CD4-positive, alpha-beta T cell (primary cell): Measurements from ENCODE around the gene COA1. TPM values are rescaled to one million over a fixed set of nuclear protein-coding genes. Genes with fewer than 3 reads are reported as not detected.
A peak's percentile ranks its signal among the peaks of the same experiment; 100 is the strongest.
"Not testable (repeated sequence)": the region's sequence is repeated elsewhere in the genome, so short reads cannot be mapped to it uniquely, and the experiment has no call there.

ENCODE experiments used
- ATAC-seq: fragments of 200-7000 bp; cut with Tn5 transposase; one replicate; pipeline ENCODE4 v1.10.0; 2022; ENCODE audit warnings: mild to moderate bottlenecking; ENCODE audit not compliant: poor library complexity
- CTCF ChIA-PET: fragments of 350-600 bp; sonication (Branson Sonifier 250); formaldehyde crosslinking; loops from one replicate; lab custom pipeline; 2021; ENCODE audit warnings: antibody characterized with exemption, inconsistent platforms; lab: Charles Lee
- POLR2A ChIA-PET: fragments of 350-600 bp; sonication (Branson Sonifier 250); formaldehyde crosslinking; loops from one replicate; lab custom pipeline; 2021; ENCODE audit warnings: antibody characterized with exemption, inconsistent platforms; lab: Charles Lee
- DNase-seq, 14 experiments: peaks; one replicate each; pipeline ENCODE4 v3.0.0-alpha.2; 2013 to 2020; ENCODE audit warnings: mixed read lengths in 2 of 14
- H3K27ac ChIP-seq, 2 donors: one replicate each; pipeline versions ENCODE4 v1.5.1 to v1.7.0; 2013; ENCODE audit warnings: low read length in 2 of 2, low read depth in 1 of 2, mild to moderate bottlenecking in 1 of 2
- H3K27me3 ChIP-seq, 2 experiments: 1 replicate in 1 of 2; 2 replicates in 1 of 2; pipeline versions ENCODE4 v1.6.1 to v1.7.0; 2013; ENCODE audit warnings: low read length in 2 of 2, control low read depth in 1 of 2, mild to moderate bottlenecking in 1 of 2, moderate library complexity in 1 of 2; ENCODE audit not compliant: insufficient read depth in 2 of 2, control insufficient read depth in 1 of 2
- H3K36me3 ChIP-seq: one replicate; pipeline ENCODE4 v1.6.1; 2013; ENCODE audit warnings: low read length, control low read depth; ENCODE audit not compliant: insufficient read depth
- H3K4me1 ChIP-seq: one replicate; pipeline ENCODE4 v1.6.1; 2013; ENCODE audit warnings: low read length, control low read depth; ENCODE audit not compliant: insufficient read depth
- H3K4me3 ChIP-seq: one replicate; pipeline ENCODE4 v1.5.1; 2013; ENCODE audit warnings: mild to moderate bottlenecking, low read length, moderate library complexity
- H3K9me3 ChIP-seq, 2 experiments: 1 replicate in 1 of 2; 2 replicates in 1 of 2; pipeline versions ENCODE4 v1.6.1 to v1.7.0; 2013; ENCODE audit warnings: low read length in 2 of 2, mild to moderate bottlenecking in 2 of 2, control low read depth in 1 of 2, moderate library complexity in 1 of 2; ENCODE audit not compliant: control insufficient read depth in 1 of 2, insufficient read depth in 1 of 2
- H3K27ac Mint-ChIP-seq: one replicate; pipeline ENCODE4 v1.8.0; 2020; ENCODE audit warnings: mixed read lengths
- H3K27me3 Mint-ChIP-seq: one replicate; pipeline ENCODE4 v1.8.0; 2021; ENCODE audit warnings: mixed read lengths
- H3K36me3 Mint-ChIP-seq: one replicate; pipeline ENCODE4 v1.8.0; 2021; ENCODE audit warnings: low read depth, mixed read lengths
- H3K4me1 Mint-ChIP-seq: one replicate; pipeline ENCODE4 v1.8.0; 2021; ENCODE audit warnings: low read depth, mixed read lengths
- H3K4me3 Mint-ChIP-seq: one replicate; pipeline ENCODE4 v1.8.0; 2020; ENCODE audit warnings: mild to moderate bottlenecking, mixed read lengths
- H3K9me3 Mint-ChIP-seq: one replicate; pipeline ENCODE4 v1.8.0; 2020; ENCODE audit warnings: mixed read lengths
- intact Hi-C, 2 experiments: fragments of 100-400 bp; cut with DNase I in 1 of 2; cut with micrococcal nuclease in 1 of 2; formaldehyde crosslinking; loops; one replicate each; pipeline versions ENCODE4 v1.15.1 to v1.9.0; 2023 to 2025; cut with DNase I, micrococcal nuclease
- total RNA-seq, 174 experiments: library from RNA in 2 of 174; stranded (reverse) in 2 of 174; gene quantifications; one replicate each; pipeline ENCODE4 v1.2.3 and lab custom pipeline; 2021 to 2026
- TF ChIP-seq, protein P1 (sequence below): fragments of 200-600 bp; IDR thresholded peaks from one replicate; pipeline ENCODE4 v1.8.0; 2022; ENCODE audit warnings: antibody characterized with exemption, mild to moderate bottlenecking

COA1 gene
- total RNA-seq, 2 experiments from 2014 or later: 78.9 to 80.7 TPM

DNA sequence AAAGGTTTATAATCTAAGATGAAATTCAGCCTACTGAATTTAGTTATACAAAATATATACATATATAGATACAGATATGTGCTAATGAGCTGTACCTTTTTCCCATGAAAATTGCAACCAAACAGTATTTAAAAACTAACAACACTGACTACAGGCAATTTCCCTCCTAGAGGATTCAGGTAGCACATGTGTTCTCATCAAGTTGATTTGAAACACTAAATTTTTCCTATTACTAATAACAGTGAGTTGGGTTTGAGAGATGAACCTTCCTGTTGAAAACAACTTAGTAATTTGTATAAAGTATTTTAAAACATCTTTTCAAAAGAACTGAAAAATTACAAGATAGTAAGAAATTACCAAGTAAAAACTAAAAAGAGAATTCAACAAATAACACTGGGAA, 51.5 kb downstream of the COA1 start:
- ChIA-PET POLR2A (interaction anchor here (1.0 kb wide), 1 partner anchor 28 kb away, joined by 3 read pairs; no protein-coding TSS in a partner anchor), CTCF (interaction anchor here (2.2 kb wide), 1 partner anchor 95 kb away, joined by 10 read pairs; the partner anchor contains the start of gene STK17A)
- Mint-ChIP-seq H3K36me3 (peaks cover 11% of the 10 kb centered on the region), H3K4me3 (peak overlapping the region; percentile 73), H3K27ac (peak overlapping the region; percentile 89), H3K9me3 (peaks cover 6% of the 10 kb centered on the region), H3K4me1 (peaks cover 91% of the 10 kb centered on the region), H3K27me3 (no peaks in the 10 kb centered on the region)
- DNase-seq (no peak), ATAC-seq (no peak)
- TF ChIP-seq, protein P1, sequence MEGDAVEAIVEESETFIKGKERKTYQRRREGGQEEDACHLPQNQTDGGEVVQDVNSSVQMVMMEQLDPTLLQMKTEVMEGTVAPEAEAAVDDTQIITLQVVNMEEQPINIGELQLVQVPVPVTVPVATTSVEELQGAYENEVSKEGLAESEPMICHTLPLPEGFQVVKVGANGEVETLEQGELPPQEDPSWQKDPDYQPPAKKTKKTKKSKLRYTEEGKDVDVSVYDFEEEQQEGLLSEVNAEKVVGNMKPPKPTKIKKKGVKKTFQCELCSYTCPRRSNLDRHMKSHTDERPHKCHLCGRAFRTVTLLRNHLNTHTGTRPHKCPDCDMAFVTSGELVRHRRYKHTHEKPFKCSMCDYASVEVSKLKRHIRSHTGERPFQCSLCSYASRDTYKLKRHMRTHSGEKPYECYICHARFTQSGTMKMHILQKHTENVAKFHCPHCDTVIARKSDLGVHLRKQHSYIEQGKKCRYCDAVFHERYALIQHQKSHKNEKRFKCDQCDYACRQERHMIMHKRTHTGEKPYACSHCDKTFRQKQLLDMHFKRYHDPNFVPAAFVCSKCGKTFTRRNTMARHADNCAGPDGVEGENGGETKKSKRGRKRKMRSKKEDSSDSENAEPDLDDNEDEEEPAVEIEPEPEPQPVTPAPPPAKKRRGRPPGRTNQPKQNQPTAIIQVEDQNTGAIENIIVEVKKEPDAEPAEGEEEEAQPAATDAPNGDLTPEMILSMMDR: no peak
- Histone ChIP-seq H3K4me1 (peaks cover 14% of the 10 kb centered on the region), H3K9me3 (no peaks in the 10 kb centered on the region), H3K4me3 (no peak overlapping the region), H3K27me3 (no peaks in the 10 kb centered on the region), H3K27ac (no peak overlapping the region), H3K36me3 (no peaks in the 10 kb centered on the region)
- intact Hi-C loops: no loop called here

DNA sequence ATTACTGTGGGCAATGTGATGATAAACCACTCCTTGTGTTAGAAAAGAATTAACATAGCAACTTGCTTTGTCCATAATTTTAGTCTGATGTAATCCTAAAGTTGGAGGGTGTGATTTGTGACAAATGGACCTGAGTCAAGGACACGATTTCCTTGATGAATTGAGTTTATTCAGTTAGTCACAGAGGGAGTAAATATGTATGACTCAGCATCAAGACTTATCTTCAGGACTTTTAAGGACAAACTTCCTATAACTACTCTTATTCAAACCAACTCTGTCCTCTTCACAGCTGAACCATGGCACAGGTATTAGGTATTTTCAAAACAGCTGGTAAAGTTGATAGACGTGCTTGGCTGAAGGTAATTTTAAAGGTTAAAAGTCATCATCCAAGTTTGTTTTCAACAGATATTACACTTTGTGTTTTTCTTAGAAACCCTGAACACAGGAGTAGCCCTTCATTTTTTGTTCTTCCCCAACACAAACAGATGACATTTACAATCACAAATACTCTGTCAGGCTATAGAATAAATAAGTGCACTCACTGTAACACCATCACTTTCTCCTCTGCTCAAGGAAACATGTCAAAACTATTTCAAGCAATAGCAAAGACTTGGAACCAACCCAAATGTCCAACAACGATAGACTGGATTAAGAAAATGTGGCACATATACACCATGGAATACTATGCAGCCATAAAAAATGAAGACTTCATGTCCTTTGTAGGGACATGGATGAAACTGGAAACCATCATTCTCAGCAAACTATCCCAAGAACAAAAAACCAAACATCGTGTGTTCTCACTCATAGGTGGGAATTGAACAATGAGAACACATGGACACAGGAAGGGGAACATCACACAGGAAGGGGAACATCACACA, 54.5 kb downstream of the COA1 start:
- ATAC-seq: no peak
- TF ChIP-seq, protein P1: no peak

DNA sequence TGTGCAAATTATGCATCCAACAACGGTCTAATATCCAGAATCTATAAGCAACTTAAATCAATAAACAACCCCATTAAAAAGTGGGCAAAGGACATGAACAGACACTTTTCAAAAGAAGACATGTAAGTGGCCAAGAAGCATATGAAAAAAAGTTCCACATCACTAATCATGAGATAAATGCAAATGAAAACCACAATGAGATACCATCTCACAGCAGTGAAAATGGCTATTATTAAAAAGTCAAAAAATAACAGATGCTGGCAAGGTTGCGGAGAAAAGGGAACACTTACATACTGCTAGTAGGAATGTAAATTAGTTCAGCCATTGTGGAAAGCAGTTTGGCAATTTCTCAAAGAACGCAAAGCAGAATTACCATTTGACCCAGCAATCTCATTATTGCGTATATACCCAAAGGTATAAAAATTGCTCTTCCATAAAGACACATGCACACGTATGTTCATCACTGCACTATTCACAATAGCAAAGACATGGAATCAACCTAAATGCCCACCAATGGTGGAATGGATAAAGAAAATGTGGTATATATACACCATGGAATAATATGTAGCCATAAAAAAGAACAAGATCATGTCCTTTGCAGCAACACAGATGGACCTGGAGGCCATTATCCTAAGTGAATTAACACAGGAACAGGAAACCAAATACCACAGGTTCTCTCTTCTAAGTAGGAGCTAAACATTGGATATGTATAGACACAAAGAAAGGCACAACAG, 55.9 kb downstream of the COA1 start:
- H3K36me3 ChIP-seq, H3K4me3 ChIP-seq, DNase-seq, H3K27me3 Mint-ChIP-seq, H3K27me3 ChIP-seq, H3K9me3 Mint-ChIP-seq, H3K9me3 ChIP-seq, intact Hi-C loops, ATAC-seq, H3K4me3 Mint-ChIP-seq, H3K27ac ChIP-seq: not testable (repeated sequence)
- Mint-ChIP-seq H3K36me3 (peaks cover 43% of the 10 kb centered on the region), H3K27ac (peak overlapping the region; percentile 42), H3K4me1 (peaks cover 87% of the 10 kb centered on the region)
- ChIA-PET POLR2A (interaction anchor here (0.8 to 1.0 kb wide), 2 partner anchors 12 to 24 kb away, joined by 3 read pairs; no protein-coding TSS in a partner anchor), CTCF (interaction anchor here (1.2 to 7.4 kb wide), 2 partner anchors 26 to 91 kb away, joined by 3 to 46 read pairs; partner anchors contain the start of gene STK17A)
- H3K4me1 ChIP-seq: peaks cover 18% of the 10 kb centered on the region

More for the DNA sequence above, 54.5 kb downstream of the COA1 start:
- H3K27ac Mint-ChIP-seq: peak overlapping the region; percentile 56
- POLR2A ChIA-PET: interaction anchor here (0.8 to 1.6 kb wide), 3 partner anchors 10 to 92 kb away, joined by 3 to 4 read pairs (median 3); partner anchors contain the start of gene STK17A
- no peak for DNase-seq
- Histone ChIP-seq H3K36me3 (no peaks in the 10 kb centered on the region), H3K27ac (no peak overlapping the region), H3K4me3 (no peak overlapping the region), H3K27me3 (no peaks in the 10 kb centered on the region), H3K4me1 (peaks cover 18% of the 10 kb centered on the region), H3K9me3 (no peaks in the 10 kb centered on the region)
- peaks cover 6% of the 10 kb centered on the region for H3K9me3 Mint-ChIP-seq
- H3K36me3 Mint-ChIP-seq: peaks cover 30% of the 10 kb centered on the region
- no peaks in the 10 kb centered on the region for H3K27me3 Mint-ChIP-seq
- peaks cover 87% of the 10 kb centered on the region for H3K4me1 Mint-ChIP-seq
- H3K4me3 Mint-ChIP-seq: no peak overlapping the region
- CTCF ChIA-PET: interaction anchor here (1.2 to 7.4 kb wide), 2 partner anchors 25 to 92 kb away, joined by 3 to 46 read pairs; partner anchors contain the start of gene STK17A
- intact Hi-C loops: no loop called here
